GM21786 (cell line): Measurements from ENCODE around the gene AKNA.
A peak's percentile ranks its signal among the peaks of the same experiment; 100 is the strongest.

Experiments used
- ATAC-seq: cut with Tn5 transposase; IDR thresholded peaks from one replicate; pipeline ENCODE4 v1.9.1; 2021; ENCODE audit not compliant: unreplicated experiment

Gene AKNA

GRCh38 chr9:114387680-114388356 is at the start of gene AKNA:
Gene AKNA, minus strand, starts transcription at chr9:114387982. Its CDS starts 6,649 bp downstream, at chr9:114381333.
- peak; percentile 21 for ATAC-seq

- ATAC-seq: no peak
Measured at GRCh38 chr9:114437401-114437893, 49.7 kb upstream of the AKNA start.

GRCh38 chr9:114434878-114435311 is 47.1 kb upstream of the AKNA start:
- no peak for ATAC-seq

GRCh38 chr9:114433720-114434255 is 46.0 kb upstream of the AKNA start:
- no peak for ATAC-seq

- no peak for ATAC-seq
Measured at GRCh38 chr9:114433086-114433485, 45.3 kb upstream of the AKNA start.

- ATAC-seq: no peak
Measured at GRCh38 chr9:114432323-114433067, 44.7 kb upstream of the AKNA start.

GRCh38 chr9:114431770-114432169 is 44.0 kb upstream of the AKNA start:
- no peak for ATAC-seq

GRCh38 chr9:114431003-114431402 is 43.2 kb upstream of the AKNA start:
- no peak for ATAC-seq

GRCh38 chr9:114430457-114430856 is 42.7 kb upstream of the AKNA start:
- ATAC-seq: no peak

- ATAC-seq: no peak
Measured at GRCh38 chr9:114429488-114429887, 41.7 kb upstream of the AKNA start.

GRCh38 chr9:114428466-114428865 is 40.7 kb upstream of the AKNA start:
- ATAC-seq: no peak

- no peak for ATAC-seq
Measured at GRCh38 chr9:114427644-114428043, 39.9 kb upstream of the AKNA start.

GRCh38 chr9:114426046-114426948 is 38.5 kb upstream of the AKNA start:
- no peak for ATAC-seq

- ATAC-seq: no peak
Measured at GRCh38 chr9:114425126-114425525, 37.3 kb upstream of the AKNA start.

GRCh38 chr9:114424126-114424525 is 36.3 kb upstream of the AKNA start:
- no peak for ATAC-seq

- ATAC-seq: no peak
Measured at GRCh38 chr9:114423181-114423580, 35.4 kb upstream of the AKNA start.

- ATAC-seq: no peak
Measured at GRCh38 chr9:114421147-114421546, 33.4 kb upstream of the AKNA start.

GRCh38 chr9:114419796-114420195 is 32.0 kb upstream of the AKNA start:
- ATAC-seq: no peak

- ATAC-seq: no peak
Measured at GRCh38 chr9:114418053-114418452, 30.3 kb upstream of the AKNA start.

- no peak for ATAC-seq
Measured at GRCh38 chr9:114417511-114417910, 29.7 kb upstream of the AKNA start.

GRCh38 chr9:114416906-114417305 is 29.1 kb upstream of the AKNA start:
- ATAC-seq: no peak
